GM21381 (cell line): ENCODE measurements around the gene CNTFR.
"Not testable (repeated sequence)": the region's sequence is repeated elsewhere in the genome, so short reads cannot be mapped to it uniquely, and the experiment has no call there.

Experiments used
- ATAC-seq: cut with Tn5 transposase; IDR thresholded peaks from one replicate; pipeline ENCODE4 v1.9.1; 2021; ENCODE audit warnings: mild to moderate bottlenecking, moderate library complexity; ENCODE audit not compliant: unreplicated experiment

Gene CNTFR

DNA sequence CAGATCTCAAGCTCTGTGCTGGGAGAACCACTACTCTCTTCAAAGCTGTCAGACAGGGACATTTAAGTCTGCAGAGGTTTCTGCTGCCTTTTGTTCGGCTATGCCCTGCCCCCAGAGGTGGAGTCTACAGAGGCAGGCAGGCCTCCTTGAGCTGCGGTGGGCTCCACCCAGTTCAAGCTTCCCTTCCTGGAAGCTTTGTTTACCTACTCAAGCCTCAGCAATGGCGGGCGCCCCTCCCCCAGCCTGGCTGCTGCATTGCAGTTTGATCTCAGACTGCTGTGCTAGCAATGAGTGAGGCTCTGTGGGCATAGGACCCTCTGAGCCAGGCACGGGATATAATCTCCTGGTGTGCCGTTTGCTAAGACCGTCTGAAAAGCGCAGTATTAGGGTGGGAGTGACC is 57.5 kb downstream of the CNTFR start:
- not testable (repeated sequence) for ATAC-seq

DNA sequence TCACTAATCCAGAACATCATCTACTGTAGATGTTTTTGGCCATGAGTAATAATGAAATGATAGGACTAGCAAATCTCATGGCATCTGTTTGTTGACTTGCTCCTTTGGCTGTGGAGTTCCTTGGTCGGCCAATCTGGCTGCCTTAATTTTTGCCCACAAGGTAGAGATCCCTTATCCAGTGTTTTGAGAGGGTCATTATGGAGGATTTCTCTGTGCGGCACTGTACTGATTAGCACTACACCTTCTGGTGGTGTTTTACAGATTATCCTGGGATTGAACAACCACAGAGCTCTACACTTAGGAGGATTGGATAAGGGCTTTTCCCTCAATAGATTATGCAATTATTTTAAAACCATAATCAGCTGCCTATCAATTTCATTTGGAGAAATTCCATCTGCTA is 63.5 kb downstream of the CNTFR start:
- no peak for ATAC-seq

DNA sequence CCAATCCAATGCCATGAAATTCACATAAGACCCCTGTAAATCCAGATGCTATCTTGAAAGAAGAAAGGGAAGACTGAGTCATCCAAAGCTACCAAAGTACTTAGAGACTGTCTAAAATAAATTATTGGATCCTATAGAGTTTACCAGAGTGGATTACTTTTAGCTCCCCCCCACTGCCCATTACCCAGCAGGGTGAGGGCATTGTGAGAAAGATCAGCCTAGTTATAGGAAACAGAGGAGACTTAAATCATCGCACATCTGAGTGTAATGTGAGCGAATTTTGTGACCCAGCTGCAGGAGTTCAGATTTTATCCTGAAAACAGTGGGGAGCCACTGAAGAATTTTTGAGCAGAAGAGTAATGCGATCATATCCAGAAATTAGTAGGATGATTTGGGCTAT is 65.2 kb downstream of the CNTFR start:
- ATAC-seq: no peak

DNA sequence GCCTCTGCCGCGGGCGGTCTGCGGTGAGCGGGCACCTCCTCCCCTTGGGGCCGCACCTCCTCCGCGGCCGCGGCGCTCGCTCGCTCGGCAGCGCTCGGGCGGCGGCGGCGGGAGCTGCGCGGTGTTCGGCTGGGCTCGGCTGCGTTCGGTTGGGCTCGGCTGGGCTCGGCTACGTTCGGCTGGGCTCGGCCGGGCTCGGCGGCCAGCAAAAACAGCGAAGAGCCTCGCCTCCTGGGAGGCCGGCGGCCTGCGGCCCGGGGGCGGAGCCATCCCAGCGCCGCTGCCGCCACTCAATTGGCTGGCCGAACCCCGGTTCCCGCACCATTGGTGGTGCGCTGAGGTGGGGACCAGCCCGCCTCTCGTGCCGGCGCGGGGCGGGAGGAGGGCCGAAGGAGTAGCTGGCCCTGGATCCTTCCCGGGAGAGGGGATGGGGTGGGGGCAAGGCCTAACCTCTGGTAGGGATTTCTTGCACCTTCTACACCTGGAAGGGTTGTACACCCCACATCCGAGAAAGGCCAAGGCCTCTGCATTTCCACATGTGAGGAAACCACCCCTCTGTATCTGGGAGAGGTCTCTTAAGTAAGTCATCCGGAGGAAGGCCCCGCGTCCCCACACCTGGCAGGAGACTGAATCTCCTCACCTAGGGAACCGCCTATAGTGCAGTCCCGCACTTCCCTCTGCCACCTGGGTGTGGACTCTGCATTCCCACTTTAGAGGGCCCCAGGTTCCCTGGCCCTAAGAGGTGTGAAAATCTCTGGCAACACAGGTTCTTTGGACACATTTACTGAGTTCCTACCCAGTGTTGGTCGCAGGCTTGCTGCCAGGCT is 66.3 kb downstream of the CNTFR start, which contains the start of gene ENHO:
Gene ENHO, minus strand, starts transcription at position 20 of the 827 bp plus-strand sequence. CDS start 1,295 bp downstream, outside the sequence.
- peak; percentile 82 for ATAC-seq

DNA sequence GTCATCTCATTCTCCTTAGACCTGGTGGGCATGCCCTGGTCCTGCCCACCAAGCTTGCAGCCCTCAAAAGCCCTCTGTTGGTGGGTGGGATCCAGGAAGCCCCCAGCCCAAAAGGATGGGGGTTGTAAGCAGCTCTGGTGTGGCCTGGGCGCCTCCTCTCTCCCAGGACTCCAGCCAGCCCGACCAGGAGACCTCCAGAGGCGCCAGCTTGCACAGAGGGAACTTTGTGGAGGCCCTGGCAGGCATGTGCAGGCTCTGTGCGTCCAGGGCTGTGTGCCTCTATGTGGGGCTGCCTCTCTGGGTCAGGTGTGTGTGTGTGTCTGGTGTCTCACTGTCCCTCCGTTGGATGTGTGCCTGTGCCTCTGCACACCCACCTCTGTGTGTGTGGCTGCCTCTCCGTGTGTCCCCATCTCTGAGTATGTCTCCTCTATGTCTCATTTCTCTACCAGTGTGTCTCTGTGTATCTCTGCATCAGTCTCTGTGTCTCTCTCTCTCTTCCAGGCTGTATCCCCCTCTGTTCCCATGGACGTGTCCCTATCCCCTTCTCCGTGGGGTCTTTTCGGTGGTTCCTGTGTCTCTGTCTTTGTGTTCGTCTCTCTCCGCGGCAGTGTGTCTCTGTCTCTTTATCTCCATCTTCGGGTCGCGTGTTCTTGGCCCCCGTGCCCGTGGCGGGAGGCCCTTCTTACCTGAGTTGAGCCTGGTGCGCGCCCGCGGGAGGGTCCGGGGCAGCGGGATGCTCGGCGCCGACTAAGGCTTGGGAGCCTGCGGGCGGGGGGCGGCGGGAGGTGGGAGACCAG is 67.2 kb downstream of the CNTFR start:
- ATAC-seq: no peak

DNA sequence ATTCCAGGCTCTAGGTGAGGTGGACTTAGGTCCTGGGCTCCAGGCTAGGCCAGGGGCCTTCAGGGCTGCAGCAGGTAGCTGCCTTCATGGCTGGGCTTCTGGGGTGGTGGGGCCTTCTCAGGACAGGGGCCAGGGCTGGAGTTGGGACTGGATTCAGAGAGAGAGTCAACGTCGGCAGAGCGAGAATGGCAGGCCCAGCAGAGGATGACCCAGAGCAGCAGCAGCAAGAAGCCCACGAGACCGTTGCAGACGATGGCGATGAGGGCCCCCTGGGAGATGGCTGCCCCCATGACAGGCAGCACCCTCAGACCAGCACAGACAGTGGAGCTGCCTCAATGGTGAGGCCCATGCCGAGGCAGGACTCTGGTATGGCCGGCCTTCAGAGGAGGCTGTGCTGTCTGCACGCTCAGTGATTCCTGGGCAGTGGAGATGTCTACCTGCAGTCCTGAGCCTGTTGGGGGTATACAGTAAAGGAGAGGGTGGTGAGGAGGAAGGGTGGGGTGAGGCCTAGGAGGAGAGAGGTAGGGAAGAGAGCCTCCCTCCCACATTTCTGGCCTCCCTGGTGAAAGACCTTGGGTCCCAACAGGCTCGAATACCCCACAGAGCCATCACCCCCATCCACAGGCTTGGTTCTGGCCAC is 68.0 kb downstream of the CNTFR start:
- no peak for ATAC-seq

DNA sequence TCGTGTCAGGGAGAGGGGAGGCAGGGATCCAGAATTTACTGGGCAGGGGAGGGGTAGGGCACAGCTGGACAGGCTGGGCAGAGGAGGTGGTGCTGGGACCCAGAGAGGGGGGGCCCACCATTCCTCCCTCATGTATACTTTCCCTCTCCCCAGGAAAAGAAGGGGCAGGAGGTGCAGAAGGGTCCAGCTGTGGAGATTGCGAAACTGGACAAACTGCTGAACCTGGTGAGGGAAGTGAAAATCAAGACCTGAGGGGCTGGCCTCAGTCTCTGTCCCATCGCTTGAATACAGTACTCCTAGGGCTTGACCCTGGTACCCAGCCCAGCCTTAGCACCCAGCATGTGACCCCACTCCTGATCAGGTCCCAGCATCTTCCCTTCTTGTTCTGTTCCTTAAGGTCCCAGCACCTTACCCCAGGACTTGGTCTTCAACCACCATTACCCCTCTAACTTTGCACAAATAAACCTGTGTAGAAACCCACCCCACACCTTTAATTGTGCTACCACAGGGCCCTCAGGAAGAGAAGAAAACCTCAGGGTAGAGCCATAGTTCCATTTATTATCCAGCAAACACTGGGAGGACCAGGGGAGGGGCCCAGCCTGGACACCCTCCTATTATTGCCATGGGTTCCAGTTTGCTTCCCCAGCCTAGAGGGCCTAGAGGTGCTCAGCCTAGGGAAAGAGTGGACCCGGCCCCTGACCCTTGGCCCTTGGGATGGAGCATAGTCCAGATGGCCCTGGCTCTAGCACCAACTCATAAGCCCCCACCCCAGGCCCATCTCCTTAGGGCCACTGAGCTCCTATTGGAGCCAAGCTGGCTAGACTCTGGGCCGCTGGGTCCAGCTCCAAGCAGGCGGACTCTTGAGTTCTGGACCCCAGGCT is 68.8 kb downstream of the CNTFR start:
- no peak for ATAC-seq

DNA sequence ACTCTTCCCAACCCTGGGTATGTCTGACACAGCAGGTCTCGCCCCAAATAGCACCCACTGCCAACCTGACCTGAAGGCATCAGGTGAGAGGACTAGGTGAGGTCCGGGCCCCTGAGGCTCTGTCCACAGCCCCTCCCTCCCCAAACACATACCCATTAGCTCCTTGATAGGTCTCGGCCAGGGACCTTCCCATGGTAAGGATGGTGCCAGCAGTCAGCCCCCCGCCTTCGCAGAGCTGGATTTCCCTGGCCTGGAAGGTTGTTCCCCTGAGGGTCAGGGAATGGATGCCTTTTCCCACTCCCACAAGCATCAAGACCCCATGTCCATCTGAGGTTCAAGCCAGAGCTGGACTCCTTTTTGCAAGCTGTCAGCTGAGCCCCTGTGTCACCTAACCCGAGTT is 69.4 kb downstream of the CNTFR start:
- ATAC-seq: no peak

DNA sequence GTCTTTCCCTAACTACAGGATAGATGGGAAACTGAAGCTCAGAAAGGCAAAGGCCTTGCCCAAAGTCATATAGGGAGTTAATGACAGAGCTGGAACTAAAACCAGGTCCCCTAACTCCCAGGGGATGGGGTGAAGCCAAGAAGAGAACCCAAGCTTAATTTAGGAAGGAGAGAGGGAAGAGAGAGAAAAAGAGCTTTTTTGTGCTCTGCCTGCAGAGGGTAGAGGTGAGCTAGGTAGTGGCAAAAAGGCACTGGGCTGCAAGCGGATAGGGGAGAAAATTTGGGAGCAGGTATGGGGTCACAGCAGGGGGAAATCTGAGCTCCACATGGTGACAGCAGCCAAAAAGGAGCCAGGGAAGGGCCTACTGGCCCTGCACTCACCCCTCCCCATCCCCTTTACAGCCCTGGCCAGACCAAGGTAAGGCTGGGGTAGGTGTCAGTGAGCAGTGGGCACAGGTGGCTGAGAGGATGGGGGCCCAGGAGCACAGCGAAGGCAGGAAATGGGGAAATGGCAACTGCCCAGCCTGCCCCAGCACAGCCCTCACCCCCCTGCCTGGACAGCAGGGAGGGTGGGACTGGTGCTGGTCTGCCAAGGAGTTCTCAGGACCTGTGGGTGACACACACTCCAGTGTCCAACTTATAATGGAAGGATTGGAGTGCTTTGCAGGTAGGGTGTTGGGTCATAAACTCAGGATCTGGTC is 70.1 kb downstream of the CNTFR start:
- ATAC-seq: no peak

DNA sequence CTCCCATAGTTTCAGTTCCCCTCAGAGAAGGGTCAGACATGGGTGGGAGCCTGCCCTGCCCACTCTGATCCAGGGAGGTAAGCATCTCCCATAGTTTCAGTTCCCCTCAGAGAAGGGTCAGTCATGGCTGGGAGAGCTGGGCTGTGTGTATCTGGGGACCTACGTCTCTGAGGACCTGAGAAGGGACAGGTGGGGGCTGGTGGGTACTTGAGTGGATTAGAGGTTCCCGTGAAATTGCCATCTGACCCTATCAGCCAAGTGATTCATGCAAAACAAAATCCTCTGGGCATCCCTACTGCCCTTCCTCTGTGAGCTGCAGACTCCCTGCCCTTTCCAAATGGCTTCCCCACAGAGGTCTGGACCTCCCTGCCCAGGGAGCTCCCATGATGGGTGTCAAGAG is 70.6 kb downstream of the CNTFR start:
- ATAC-seq: no peak

DNA sequence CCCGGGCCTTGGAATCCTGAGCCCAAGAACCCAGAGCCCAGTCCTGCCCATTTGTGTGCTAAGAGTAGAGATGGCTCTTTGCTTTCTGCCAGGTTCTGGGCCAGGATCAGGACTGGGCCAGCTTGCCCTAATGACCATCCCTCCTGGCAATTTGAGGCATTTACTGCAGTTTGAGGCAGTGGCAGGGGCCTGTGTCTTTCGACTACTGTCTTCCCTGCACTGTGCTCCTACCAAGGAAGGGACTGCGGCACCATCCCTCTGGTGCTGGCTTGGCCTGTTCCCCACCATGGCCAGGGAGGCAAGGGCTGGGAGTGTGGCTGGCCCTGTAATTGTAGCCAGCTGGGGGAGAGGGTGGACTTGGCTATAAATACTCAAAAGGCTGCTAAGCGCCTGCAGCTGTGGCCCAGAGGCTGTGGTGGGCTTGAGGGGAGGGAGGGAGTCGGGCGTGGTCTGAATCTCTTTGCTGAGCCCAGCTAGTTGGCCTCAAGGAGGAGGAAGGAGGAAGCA is 71.4 kb downstream of the CNTFR start:
- ATAC-seq: no peak

DNA sequence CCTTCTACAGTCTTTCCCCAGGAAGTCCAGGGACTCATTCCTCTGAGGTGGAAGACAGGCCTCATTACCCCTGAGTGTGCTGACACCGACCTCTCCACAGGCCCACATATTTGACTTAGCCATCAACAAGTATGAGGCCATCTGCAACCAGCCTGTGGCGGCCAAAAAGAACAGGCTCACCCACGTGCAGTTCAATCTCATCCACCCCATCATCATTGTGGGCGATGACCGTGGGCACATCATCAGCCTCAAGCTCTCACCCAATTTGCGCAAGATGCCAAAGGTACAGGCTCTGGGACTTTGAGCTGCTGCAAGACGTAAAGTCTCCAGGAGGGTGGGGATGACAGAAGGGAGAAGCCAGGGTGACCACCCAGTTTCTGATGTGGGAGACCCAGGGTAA is 72.3 kb downstream of the CNTFR start:
- ATAC-seq: no peak

DNA sequence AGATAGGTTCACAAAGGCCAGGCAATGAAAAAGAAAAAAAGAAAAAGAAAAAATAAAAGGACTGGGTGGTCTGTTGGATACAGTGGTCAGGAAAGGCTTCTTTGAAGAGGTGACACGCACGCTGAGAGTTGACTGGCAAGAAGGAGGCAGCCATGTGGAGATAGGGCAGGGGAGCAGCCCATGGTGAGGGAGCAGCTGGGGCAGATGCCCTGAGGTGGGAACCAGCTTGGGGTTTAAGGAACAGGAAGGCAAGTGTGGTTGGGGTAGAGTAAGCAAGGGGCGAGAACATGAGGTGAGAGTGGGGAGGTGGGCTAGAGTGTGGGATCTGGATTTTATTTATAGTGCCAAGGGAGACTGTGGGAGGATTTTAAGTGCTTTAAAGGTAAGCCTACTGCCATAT is 73.6 kb downstream of the CNTFR start:
- no peak for ATAC-seq

DNA sequence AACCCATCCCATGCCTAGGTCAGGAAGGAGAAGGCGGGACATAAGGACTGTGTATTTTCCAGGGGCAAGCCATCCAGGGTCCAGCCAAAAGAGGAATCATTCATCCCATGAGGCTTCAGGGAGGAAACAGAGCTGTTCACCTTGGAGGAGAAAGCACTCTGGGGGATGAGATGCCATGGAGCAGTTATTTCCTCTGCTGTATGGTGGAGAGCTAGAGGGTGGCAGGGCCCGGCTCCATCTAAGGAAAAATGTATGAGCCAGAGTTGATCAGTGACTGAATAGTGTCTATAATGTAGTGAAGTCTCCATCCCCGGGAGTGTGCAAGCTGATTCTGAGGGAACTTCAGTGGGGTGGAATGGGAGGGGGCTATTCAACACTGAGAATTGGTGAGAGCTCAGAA is 74.7 kb downstream of the CNTFR start:
- no peak for ATAC-seq

DNA sequence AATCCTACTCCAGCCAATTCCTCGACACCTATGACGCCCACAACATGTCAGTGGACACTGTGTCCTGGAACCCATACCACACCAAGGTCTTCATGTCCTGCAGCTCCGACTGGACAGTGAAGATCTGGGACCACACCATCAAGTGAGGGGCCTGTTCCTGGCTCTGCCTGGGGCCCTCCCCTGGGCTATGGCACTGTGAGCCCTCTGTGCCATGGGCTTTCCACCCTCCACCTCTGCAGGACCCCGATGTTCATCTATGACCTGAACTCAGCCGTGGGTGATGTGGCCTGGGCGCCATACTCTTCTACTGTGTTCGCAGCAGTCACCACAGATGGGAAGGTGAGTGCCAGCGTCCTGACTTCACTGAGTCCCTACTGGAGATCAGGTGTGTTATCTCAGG is 75.1 kb downstream of the CNTFR start:
- ATAC-seq: no peak

DNA sequence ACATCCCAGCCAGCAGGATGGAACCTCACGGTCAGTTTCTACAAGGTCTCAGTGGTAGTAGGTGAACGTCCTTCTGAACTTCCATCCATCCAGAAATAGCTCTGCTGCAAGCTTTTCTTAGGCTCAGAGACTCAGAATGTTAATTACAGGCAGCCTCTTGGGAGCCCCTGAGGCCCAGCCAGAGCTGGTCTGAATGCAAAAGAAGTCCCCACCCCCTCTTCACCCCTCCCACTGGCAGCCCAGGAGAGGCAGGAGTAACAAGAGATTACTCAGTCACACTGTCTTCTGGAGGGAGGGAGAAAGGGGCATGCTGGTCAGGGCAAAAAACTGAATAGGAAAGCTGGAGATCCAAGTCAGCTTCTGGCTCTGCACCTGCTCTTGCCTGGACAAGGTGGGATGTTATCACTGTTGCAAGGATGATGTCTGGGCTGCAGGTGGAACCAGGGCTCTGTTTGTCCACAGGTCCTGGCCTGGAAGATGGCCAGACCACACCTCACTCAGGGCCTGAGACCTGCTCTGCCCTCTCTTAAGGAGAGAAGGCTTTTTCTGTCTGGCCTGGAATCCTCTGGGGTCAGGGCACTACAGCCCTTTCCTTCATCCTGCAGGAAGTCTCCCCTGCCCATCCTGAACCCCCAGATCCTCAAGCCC is 75.8 kb downstream of the CNTFR start:
- ATAC-seq: no peak

DNA sequence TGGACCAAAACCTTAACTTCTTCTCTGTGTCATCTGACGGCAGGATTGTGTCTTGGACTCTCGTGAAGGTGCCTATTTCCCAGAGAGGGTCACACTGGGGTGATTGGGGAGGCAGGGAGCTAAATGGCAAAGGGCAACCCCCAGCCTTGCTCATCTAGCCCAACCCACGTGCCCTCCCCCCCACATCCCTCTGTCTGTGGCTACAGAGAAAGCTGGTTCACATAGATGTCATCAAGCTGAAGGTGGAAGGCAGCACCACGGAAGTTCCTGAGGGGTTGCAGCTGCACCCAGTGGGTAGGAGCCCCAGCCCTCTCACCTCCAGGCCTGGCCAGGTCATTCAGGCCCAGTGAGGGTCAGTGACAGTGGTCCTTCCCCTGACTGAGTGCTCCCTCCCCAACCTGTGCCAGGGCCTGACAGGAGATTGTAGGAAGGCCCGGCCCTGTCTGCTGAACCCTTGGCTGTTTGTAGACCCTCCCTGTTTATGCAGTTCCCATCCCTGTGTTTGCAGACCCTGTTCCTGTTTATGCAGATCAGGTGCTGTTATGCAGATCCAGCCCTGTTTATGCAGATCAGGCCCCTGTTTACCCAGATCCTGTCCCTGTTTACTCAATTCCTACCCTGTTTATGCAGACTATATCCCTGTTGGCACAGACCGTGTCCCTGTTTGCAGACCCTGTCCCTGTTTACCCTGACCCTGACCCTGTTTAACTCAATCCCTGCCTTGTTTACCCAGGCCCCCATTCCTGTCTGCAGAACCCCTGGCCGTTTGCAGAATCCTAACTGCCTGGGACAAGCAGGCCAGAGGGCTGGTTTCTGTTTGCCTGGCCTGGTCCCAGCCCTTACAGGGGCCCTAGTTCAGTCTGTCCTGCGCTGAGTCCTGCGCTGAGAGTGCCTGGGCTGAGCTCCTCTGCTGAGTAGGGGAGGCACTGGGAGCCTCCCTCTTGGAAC is 77.1 kb downstream of the CNTFR start:
- ATAC-seq: no peak
